Astrocyte of the spinal cord (primary cell): ENCODE data around the gene TNS1.

Experiments
- DNase-seq: peaks from one replicate; pipeline ENCODE4 v3.0.0; 2011; ENCODE audit warnings: low read depth, low spot score
- H3K4me3 ChIP-seq: 2 replicates; pipeline ENCODE4 v1.5.1; 2011; ENCODE audit warnings: low read depth, mild to moderate bottlenecking, low read length, moderate library complexity
- CTCF ChIP-seq: IDR thresholded peaks from 2 replicates; pipeline ENCODE4 v1.5.1; 2012; ENCODE audit warnings: low read depth, mild to moderate bottlenecking, low read length, inconsistent platforms
- in situ Hi-C: cut with HindIII; loops from 2 replicates; pipeline ENCODE4 v1.10.0; 2017; ENCODE audit warnings: low sequenced_read_pairs

TNS1 gene

GRCh38 chr2:217846321-217846743 lies 156.5 kb downstream of the TNS1 start:
- in situ Hi-C loops: no loop called here
- no peak for DNase-seq
- no peak overlapping the region for H3K4me3 ChIP-seq
- TF ChIP-seq CTCF: no peak

- in situ Hi-C loops: no loop called here
- no peak overlapping the region for H3K4me3 ChIP-seq
- DNase-seq: no peak
- TF ChIP-seq CTCF: no peak
These were observed 157.5 kb downstream of the TNS1 start for GRCh38 chr2:217845301-217845700.

GRCh38 chr2:217844696-217845095 lies 158.1 kb downstream of the TNS1 start:
- no peak for TF ChIP-seq CTCF
- in situ Hi-C loops: no loop called here
- no peak for DNase-seq
- H3K4me3 ChIP-seq: no peak overlapping the region

GRCh38 chr2:217843324-217843723 lies 159.5 kb downstream of the TNS1 start:
- H3K4me3 ChIP-seq: no peak overlapping the region
- no peak for TF ChIP-seq CTCF
- in situ Hi-C loops: no loop called here

GRCh38 chr2:217842017-217842416 lies 160.8 kb downstream of the TNS1 start:
- DNase-seq: no peak
- H3K4me3 ChIP-seq: no peak overlapping the region
- in situ Hi-C loops: no loop called here
- no peak for TF ChIP-seq CTCF

More at GRCh38 chr2:217843324-217843723, 159.5 kb downstream of the TNS1 start:
- no peak for DNase-seq

GRCh38 chr2:217840522-217840921 lies 162.3 kb downstream of the TNS1 start:
- no peak overlapping the region for H3K4me3 ChIP-seq
- DNase-seq: no peak
- TF ChIP-seq CTCF: no peak
- in situ Hi-C loops: no loop called here

GRCh38 chr2:217839750-217840107 lies 163.1 kb downstream of the TNS1 start:
- no peak for DNase-seq
- H3K4me3 ChIP-seq: no peak overlapping the region
- in situ Hi-C loops: no loop called here
- no peak for TF ChIP-seq CTCF
